ENCODE measurements around the gene NDUFAF7. TPM values are rescaled to one million over a fixed set of nuclear protein-coding genes. Genes with fewer than 3 reads are reported as not detected.

Gene NDUFAF7
- total and polyA plus RNA-seq, 9 donors = 11.3 to 17.9 (median 14.5) TPM

DNA sequence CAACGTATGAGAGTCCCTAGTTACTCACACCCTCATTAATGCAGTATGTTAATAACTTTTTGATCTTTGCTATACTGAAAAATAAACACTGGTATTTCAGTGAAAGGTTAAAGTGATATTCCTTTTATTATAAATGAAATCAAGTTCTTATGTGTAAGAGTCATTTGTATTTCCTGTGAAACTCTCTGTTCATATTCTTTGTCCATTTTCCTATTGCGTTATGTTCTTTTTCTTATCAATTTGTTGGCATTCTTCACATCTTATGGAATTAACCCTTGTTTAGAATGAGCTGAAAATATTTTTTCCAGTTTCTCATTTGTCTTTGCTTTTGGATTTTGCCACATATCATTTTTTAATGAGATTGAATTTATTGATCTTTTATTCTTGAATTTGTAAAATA is 44.8 kb downstream of the NDUFAF7 start:
- 71 to 76% (median 73%) methylated on average over 2 of the region's 2 CpGs for WGBS, 3 donors
- H3K36me3 ChIP-seq = no peaks in the 10 kb centered on the region
- no peaks in the 10 kb centered on the region for H3K27me3 ChIP-seq
- H3K27ac ChIP-seq = no peak overlapping the region
- no peak for DNase-seq
- TF ChIP-seq EP300 (IDR thresholded peaks at IDR 0.05) (no peak), POLR2A (IDR thresholded peaks at IDR 0.05) (no peak)
- TF ChIP-seq, protein P1, sequence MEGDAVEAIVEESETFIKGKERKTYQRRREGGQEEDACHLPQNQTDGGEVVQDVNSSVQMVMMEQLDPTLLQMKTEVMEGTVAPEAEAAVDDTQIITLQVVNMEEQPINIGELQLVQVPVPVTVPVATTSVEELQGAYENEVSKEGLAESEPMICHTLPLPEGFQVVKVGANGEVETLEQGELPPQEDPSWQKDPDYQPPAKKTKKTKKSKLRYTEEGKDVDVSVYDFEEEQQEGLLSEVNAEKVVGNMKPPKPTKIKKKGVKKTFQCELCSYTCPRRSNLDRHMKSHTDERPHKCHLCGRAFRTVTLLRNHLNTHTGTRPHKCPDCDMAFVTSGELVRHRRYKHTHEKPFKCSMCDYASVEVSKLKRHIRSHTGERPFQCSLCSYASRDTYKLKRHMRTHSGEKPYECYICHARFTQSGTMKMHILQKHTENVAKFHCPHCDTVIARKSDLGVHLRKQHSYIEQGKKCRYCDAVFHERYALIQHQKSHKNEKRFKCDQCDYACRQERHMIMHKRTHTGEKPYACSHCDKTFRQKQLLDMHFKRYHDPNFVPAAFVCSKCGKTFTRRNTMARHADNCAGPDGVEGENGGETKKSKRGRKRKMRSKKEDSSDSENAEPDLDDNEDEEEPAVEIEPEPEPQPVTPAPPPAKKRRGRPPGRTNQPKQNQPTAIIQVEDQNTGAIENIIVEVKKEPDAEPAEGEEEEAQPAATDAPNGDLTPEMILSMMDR (IDR thresholded peaks at IDR 0.05) = no peak
- no peak overlapping the region for H3K4me3 ChIP-seq
- intact Hi-C loops (cut with DNase I) = no loop called here
- no peaks in the 10 kb centered on the region for H3K4me1 ChIP-seq (ENCODE audit: insufficient read depth)
- no peaks in the 10 kb centered on the region for H3K9me3 ChIP-seq

DNA sequence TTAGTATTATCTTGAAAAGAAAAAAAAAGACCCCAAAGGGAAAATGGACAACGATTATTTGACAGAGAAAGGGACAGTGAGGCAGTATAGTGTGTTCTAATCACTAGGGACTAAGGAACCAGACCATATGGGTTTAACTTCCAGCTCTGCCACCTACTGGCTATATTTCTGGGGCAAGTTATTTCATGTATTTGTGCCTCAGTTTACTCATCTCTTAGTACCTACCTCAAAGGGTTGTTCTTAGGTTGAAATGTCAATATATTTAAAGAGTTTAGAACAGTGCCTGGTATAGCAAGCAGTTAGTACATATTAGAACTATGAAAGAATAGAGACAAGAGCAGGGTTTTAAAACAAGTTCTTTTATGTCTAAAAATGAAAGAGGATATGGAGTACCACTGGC is 50.5 kb downstream of the NDUFAF7 start:
- DNase-seq = no peak
- Histone ChIP-seq H3K27me3 (no peaks in the 10 kb centered on the region), H3K27ac (no peak overlapping the region), H3K9me3 (no peaks in the 10 kb centered on the region), H3K4me3 (no peak overlapping the region), H3K36me3 (no peaks in the 10 kb centered on the region), H3K4me1 (ENCODE audit: insufficient read depth) (no peaks in the 10 kb centered on the region)
- TF ChIP-seq POLR2A (IDR thresholded peaks at IDR 0.05) (no peak), EP300 (IDR thresholded peaks at IDR 0.05) (no peak)
- TF ChIP-seq, protein P1 (IDR thresholded peaks at IDR 0.05) = no peak
- 94 to 100% (median 97%) methylated on average over 1 of the region's 1 CpG for WGBS, 3 donors
- intact Hi-C loops (cut with DNase I) = no loop called here

DNA sequence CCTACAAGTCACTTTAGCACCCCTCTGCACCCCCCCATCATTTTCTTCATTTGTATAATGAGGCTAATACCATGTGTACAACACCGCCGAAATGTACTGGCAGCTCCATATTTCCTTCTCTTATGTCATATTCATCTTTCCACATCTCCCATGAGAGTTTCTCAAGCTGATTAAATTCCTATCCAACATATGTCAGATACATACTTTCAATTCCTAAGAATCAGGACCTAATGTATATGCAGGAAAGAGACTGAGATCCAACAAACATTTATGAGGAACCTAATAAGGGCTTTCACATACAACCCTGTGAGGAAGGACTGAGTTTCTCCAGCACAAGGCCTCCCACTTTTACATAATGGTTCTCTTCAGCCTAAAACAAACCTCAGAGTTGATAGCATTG is 51.3 kb downstream of the NDUFAF7 start:
- 88 to 96% (median 91%) methylated on average over 2 of the region's 2 CpGs for WGBS, 3 donors

DNA sequence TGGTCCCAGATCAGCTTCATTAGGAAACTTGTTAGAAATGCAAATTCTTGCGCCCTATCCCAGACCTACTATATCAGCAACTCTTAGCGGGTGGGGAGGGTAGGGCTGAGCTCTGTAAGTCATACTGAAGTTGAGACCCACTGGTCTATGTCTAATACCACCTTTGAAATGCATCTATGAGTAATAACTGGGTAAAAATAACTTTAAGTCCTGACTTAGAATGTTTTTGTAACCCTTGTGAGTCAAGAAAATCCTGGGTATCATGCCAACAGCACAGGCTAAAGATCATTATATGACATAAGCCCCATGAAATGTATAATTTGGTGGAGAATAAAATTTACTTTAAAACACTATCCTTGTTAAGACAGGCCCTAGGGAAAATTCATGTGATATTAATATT is 51.7 kb downstream of the NDUFAF7 start:
- intact Hi-C loops (cut with DNase I) = no loop called here
- no peak for DNase-seq
- H3K27me3 ChIP-seq = no peaks in the 10 kb centered on the region
- TF ChIP-seq POLR2A (IDR thresholded peaks at IDR 0.05) = no peak
- TF ChIP-seq EP300 (IDR thresholded peaks at IDR 0.05) = no peak
- TF ChIP-seq, protein P1 (IDR thresholded peaks at IDR 0.05) = no peak
- WGBS, 3 donors = 65 to 100% (median 96%) methylated on average over 2 of the region's 2 CpGs
- no peaks in the 10 kb centered on the region for H3K9me3 ChIP-seq
- H3K4me3 ChIP-seq = no peak overlapping the region
- no peaks in the 10 kb centered on the region for H3K4me1 ChIP-seq (ENCODE audit: insufficient read depth)
- no peaks in the 10 kb centered on the region for H3K36me3 ChIP-seq
- no peak overlapping the region for H3K27ac ChIP-seq

More for the DNA sequence above, 51.3 kb downstream of the NDUFAF7 start:
- DNase-seq = no peak
- no peak overlapping the region for H3K27ac ChIP-seq
- intact Hi-C loops (cut with DNase I) = no loop called here
- no peak overlapping the region for H3K4me3 ChIP-seq
- no peaks in the 10 kb centered on the region for H3K4me1 ChIP-seq (ENCODE audit: insufficient read depth)
- no peak for TF ChIP-seq POLR2A (IDR thresholded peaks at IDR 0.05)
- TF ChIP-seq, protein P1 (IDR thresholded peaks at IDR 0.05) = no peak
- no peak for TF ChIP-seq EP300 (IDR thresholded peaks at IDR 0.05)
- H3K36me3 ChIP-seq = no peaks in the 10 kb centered on the region
- H3K27me3 ChIP-seq = no peaks in the 10 kb centered on the region
- H3K9me3 ChIP-seq = no peaks in the 10 kb centered on the region

DNA sequence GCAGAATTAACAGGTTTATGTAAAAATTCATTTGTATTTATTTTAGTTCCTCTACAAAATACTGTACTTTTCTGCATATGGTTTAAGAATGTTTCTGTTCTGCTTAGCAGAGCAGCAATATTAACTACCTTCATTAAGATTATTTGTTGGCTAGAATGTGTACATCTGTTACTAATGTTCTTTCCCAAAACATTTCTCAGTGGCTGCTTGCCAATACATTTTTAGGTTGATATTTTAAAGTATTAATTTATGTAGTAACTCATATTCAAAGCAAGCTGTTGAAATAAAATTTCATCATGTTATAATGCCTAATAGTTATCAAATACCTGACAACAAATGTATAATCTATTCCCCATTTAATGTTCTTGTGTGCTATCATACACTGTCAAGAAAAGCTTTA is 52.9 kb downstream of the NDUFAF7 start:
- Histone ChIP-seq H3K4me3 (no peak overlapping the region), H3K4me1 (ENCODE audit: insufficient read depth) (no peaks in the 10 kb centered on the region), H3K27me3 (no peaks in the 10 kb centered on the region), H3K27ac (no peak overlapping the region), H3K36me3 (no peaks in the 10 kb centered on the region), H3K9me3 (no peaks in the 10 kb centered on the region)
- no peak for TF ChIP-seq EP300 (IDR thresholded peaks at IDR 0.05)
- TF ChIP-seq, protein P1 (IDR thresholded peaks at IDR 0.05) = no peak
- no peak for TF ChIP-seq POLR2A (IDR thresholded peaks at IDR 0.05)
- intact Hi-C loops (cut with DNase I) = no loop called here
- no peak for DNase-seq

All from ovary (tissue), 9 donors.